GM19099 (cell line): ENCODE results near the gene COMMD9.

Experiments
- POLR2A ChIP-seq: IDR thresholded peaks from 3 replicates; pipeline ENCODE4 v1.6.1; 2011; ENCODE audit warnings: low read depth; ENCODE audit not compliant: insufficient read length; ENCODE audit errors: extremely low read depth

Gene COMMD9

GRCh38 chr11:36270701-36271100 is 18.5 kb downstream of the COMMD9 start:
- TF ChIP-seq POLR2A: no peak

- TF ChIP-seq POLR2A: no peak
Measured at GRCh38 chr11:36268337-36268985, 20.8 kb downstream of the COMMD9 start.

- TF ChIP-seq POLR2A: no peak
Measured at GRCh38 chr11:36266767-36267166, 22.5 kb downstream of the COMMD9 start.

- TF ChIP-seq POLR2A: no peak
Measured at GRCh38 chr11:36265793-36266628, 23.2 kb downstream of the COMMD9 start.

- TF ChIP-seq POLR2A: no peak
Measured at GRCh38 chr11:36264973-36265344, 24.3 kb downstream of the COMMD9 start.

- TF ChIP-seq POLR2A: no peak
Measured at GRCh38 chr11:36264011-36264972, 24.9 kb downstream of the COMMD9 start.

GRCh38 chr11:36261094-36261493 is 28.1 kb downstream of the COMMD9 start:
- no peak for TF ChIP-seq POLR2A

- no peak for TF ChIP-seq POLR2A
Measured at GRCh38 chr11:36258730-36259360, 30.4 kb downstream of the COMMD9 start.

- TF ChIP-seq POLR2A: no peak
Measured at GRCh38 chr11:36257351-36257750, 31.9 kb downstream of the COMMD9 start.

GRCh38 chr11:36254713-36255112 is 34.5 kb downstream of the COMMD9 start:
- no peak for TF ChIP-seq POLR2A

- TF ChIP-seq POLR2A: no peak
Measured at GRCh38 chr11:36253238-36253637, 36.0 kb downstream of the COMMD9 start.

- TF ChIP-seq POLR2A: no peak
Measured at GRCh38 chr11:36251823-36252222, 37.4 kb downstream of the COMMD9 start.

- no peak for TF ChIP-seq POLR2A
Measured at GRCh38 chr11:36249246-36249645, 40.0 kb downstream of the COMMD9 start.

GRCh38 chr11:36248436-36248835 is 40.8 kb downstream of the COMMD9 start:
- TF ChIP-seq POLR2A: no peak

- no peak for TF ChIP-seq POLR2A
Measured at GRCh38 chr11:36247493-36247892, 41.7 kb downstream of the COMMD9 start.
